Measurements from ENCODE around the gene PPP2R3B.
"Not testable (repeated sequence)": the region's sequence is repeated elsewhere in the genome, so short reads cannot be mapped to it uniquely, and the experiment has no call there.

PPP2R3B gene, protein sequence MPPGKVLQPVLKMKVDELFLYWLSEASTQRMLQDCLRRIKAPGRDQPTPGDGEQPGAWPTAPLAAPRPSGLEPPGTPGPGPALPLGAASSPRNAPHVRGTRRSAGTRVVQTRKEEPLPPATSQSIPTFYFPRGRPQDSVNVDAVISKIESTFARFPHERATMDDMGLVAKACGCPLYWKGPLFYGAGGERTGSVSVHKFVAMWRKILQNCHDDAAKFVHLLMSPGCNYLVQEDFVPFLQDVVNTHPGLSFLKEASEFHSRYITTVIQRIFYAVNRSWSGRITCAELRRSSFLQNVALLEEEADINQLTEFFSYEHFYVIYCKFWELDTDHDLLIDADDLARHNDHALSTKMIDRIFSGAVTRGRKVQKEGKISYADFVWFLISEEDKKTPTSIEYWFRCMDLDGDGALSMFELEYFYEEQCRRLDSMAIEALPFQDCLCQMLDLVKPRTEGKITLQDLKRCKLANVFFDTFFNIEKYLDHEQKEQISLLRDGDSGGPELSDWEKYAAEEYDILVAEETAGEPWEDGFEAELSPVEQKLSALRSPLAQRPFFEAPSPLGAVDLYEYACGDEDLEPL

DNA sequence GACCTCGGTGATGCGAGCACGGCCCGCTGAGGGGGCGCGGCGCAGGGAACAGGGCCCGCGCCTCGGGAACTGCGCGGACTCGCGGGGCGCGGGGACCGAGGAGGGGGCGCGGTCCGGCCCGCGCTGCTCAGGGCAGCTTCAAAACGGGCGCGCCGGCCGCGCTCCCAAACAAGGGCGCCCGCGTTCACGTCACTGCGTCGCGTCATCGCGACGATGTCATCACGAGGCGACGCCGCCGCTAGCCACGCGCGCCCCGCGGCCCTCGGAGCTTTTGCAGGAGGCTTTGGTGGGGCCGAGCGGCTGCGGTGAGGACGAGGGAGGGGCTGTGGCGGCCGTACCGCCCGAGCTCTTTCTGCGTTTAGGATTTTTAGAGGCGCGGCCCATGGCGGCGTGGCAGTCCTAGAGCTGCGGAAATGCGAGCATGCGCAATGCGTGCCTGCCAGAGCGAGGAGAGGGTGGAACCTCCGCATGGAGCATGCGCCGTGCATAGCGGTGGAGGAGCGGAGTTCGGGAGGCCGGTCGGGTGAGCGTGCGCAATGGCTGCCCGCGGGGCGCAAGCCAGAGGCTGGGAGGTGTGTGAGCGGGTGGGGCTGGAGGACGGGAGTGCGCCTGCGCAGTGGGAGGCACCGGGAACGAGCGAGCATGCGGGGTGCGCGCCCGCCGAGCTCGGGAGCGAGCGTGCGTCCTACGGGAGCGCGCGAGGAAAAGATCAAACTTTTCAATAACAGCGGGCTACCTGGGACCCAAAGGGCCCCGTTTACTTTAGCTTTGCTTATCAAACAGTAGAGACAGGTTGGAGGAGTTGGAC lies at the start of gene PPP2R3B:
PPP2R3B (minus strand) TSS at position 140 of the 808 bp plus-strand sequence. CDS start 216 bp downstream, outside the sequence.
- peak; percentile 100 for DNase-seq

DNA sequence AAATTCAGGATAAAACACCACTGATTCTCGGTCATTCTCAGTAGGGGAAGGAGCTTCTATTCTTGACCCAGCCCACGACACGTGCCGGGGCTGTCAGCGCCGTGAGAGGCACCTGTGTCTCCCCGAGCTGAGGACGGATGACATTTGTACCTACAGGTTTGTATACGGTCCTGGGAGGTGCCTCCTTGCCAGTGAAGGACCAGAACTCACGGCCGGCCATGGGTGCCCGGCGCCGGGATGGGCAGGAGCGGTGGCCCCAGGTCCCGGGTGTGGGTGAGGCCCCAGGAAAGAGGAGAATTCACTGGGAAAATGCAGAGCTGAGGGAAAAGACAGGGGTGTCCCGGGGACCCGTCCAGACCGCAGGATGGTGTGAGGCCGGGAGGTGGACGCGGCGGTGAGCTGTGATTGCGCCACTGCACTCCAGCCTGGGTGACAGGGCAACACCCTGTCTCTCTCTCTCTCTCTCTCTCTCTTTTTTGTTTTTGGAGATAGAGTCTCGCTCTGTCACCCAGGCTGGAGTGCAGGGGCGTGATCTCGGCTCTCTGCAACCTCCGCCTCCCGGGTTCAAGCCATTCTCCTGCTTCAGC lies 48.9 kb upstream of the PPP2R3B start:
- no peak for DNase-seq

DNA sequence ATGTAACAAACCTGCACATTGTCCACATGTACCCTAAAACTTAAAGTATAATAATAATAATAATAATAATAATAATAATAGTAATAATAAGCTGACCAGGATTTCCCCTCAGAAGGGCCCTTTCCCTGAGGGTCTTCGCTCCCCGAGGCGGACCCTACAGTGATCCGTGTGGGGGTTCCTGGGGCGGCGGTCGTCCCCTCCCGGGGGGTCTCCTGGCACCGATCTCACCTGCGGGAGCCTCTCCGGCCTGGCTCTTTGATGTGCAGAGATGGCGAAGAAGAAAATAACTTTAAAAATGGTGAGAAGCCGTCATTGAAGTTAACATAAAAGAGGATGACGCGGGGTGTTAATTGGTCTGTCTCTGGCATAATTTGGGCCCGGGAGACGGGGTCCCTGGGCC lies 48.2 kb upstream of the PPP2R3B start:
- DNase-seq = no peak

DNA sequence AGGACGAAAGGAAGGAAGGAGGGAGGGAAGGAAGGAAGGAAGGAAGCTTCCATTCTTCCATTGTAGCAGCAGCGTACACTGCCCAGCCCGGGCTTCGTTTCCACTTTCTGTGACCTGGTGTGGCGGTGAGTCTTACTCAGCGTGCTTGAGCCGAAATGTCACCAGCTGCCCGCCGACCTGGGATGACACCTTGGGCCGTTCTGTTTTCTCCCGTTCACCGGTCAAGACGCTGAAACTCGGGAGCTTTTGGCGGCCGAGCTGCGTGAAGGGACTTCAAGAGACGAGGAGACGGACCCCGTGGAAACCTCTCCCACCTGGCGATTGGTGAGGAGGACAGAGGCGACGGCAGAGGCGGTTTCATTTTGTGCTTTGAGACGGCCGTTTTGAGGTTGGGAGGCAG lies 47.1 kb upstream of the PPP2R3B start:
- DNase-seq = no peak

DNA sequence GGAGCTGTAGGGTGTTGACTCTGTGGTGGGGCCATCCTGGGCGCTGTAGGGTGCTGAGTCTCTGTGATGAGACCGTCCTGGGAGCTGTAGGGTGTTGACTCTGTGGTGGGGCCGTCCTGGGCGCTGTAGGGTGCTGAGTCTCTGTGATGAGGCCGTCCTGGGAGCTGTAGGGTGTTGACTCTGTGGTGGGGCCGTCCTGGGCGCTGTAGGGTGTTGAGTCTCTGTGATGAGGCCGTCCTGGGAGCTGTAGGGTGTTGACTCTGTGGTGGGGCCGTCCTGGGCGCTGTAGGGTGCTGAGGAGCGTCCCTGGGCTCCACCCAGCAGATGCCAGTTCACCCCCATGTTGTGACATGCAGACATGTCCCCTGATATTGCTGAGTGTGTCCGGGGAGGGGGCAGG lies 46.0 kb upstream of the PPP2R3B start:
- DNase-seq = not testable (repeated sequence)

DNA sequence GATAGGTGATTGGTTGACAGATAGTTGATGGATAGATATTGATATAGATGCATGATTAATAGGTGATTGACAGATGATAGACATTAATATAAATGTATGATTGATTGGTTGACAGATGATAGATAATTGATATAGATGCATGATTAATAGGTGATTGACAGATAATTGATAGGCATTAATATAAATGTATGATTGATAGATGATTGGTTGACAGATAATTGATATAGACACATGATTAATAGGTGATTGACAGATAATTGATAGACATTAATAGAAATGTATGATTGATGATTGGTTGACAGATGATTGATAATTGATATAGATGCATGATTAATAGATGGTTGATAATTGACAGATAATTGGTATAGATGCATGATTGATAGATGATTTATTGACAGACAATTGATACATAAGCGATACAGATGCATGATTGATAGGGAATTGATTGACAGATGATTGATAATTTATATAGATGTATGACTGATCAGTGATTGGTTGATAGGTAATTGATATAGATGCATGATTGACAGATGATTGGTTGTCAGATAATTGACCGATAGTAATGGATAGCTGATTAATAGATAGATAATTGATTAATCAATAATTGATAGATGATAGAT lies 44.9 kb upstream of the PPP2R3B start:
- no peak for DNase-seq

DNA sequence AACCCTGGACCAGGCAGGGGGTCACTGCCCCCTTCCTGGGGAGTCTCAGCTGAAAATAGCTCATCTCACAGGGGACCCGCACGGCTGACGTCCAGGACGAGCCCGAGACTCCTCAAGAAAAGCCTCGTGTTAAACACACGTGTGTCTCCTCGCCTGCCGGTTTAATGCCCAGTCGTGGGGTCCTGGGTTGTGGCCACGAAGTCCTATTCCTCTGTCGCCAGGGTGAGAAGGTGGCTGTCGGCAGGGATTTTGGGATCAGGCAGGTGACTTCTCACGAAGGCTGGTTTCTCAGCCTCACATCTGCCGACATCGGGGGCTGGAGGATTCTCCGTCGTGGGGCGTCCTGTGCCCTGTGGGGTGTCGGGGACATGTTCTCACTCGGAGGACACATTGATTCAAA lies 44.3 kb upstream of the PPP2R3B start:
- DNase-seq = no peak

DNA sequence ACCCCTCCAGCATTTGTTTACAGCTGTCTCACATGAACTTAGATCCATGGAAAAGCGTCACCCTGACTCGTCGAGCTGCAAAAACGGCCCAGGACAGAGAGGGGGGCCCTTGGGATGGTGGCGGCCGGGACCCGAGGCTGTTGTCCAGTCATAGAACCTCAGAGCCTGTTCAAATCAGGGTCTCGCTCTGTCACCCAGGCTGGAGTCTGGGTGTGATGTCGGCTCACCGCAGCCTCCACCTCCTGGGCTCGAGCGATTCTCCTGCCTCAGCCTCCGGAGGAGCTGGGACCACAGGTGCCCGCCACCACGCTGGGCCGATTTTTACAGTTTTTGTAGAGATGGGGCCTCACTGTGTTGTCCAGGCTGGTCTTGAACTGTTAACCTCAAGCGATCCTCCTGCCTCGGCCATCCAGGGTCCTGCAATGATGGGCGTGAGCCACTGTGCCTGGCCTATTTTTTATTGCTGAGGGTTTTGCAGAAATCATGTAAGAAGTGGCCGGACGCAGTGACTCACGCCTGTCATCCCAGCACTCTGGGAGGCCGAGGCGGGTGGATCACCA lies 42.6 kb upstream of the PPP2R3B start:
- no peak for DNase-seq

DNA sequence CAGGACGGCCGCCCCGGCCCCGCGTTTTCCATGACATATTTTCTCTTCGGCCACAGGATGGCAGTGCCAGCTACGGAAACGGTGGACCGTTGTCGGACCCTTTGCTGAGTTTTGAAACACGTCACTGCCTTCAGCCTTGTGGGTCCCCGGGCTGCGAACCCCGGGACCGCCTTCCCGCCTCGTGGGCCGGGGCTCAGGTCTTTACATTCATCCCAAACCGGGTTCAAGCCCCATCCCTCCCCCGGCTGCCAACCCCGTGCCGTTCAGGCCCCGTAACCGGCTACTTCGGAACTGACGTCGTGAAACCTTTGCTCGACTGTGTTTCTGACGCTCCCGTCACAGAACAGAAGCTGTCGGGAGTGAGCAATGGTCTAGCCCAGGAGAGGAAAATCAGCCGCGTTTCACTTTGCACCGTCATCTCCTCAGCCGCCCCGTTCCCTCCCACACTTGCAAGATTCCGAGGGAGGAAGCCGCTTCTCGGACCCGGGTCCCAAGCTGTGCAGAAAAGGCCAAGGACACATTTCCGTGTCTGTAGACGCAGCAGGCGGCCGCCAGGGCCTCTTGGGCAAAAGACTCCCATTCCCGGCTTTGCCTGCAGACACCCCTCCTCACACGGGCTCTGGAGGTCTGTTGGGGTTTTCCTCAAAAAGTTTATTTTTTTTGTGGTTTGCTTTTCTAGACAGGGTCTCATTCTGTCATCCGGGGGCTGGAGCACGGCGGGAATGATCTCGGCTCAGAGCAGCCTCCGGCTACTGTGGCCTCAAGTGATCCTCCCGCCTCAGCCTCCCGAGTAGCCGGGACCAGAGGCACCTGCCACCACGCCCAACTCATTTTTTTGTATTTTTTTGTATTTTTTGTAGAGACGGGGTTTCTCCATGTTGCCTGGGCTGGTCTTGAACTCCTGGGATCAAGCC lies 41.4 kb upstream of the PPP2R3B start:
- no peak for DNase-seq

DNA sequence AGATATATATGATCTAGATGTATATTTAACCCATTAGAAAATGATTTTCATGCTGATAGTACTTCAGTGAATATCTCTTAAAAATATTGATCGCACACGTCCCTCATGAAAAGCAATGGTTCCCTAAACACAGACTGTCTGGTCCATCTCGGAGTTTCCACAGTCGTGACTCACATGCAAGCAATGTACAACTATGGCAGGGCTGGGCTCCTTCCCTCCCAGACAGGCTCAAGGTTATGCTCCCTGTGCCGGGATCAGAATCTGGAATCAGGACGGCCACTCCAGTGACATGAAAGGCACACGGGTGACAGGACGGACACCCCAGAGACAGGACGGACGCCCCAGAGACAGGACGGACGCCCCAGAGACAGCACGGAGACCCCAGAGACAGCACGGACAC lies 40.2 kb upstream of the PPP2R3B start:
- no peak for DNase-seq

DNA sequence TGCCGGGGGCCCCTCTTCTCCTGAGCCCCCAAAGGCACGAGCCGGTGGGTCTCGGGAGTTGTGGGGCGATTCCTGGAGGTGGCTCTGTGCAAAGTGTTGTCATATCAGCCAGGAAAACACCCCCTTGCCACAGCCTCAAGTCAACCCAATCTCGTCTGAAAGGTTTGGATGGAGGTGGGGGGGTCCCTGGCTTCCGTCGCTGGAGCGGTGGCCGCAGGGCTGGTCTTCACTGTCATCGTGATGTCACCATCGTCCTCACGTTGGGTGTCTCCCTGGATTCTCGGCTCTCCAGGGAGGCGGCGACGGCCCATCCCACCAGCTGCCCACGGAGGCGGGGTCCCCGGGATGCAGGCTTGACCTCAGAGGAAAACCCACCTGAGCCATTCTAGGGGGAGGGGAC lies 38.3 kb upstream of the PPP2R3B start:
- DNase-seq = no peak

DNA sequence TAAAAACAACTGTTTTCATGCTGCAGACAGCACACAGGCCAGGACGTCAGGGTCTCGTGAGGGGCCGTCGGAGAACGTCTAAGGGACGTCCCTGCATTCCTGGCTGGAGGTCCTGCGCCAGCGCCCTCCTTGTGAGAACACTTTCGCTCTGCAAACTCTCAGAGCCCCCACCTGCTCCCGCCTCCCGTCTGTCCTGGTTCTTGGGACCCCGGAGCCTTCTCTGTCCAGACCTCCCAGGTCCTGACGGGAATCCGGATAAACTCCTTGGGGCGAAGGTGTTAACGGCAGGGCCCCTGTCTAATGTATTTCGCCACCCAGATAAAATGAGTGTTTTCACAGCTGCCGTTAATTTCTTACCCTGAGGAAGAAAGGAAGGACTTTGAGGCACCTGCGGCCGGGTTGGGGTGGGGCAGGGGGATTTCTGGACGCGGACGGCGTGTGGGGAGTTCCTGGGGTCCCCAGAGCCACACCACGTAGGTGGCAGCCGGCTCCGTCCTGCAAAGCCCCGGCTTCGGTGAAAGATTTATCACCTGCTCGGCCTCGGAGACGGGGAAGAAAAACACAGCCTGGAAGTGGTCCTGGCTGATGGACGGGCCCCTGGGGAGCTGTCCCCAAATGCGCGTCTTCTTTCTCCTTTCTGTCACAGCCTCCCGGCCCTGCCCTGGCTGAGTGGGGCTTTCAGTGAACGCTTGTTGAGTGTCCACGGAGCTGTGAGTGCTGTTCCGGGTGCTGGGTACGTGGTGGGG lies 35.1 kb upstream of the PPP2R3B start:
- no peak for DNase-seq

DNA sequence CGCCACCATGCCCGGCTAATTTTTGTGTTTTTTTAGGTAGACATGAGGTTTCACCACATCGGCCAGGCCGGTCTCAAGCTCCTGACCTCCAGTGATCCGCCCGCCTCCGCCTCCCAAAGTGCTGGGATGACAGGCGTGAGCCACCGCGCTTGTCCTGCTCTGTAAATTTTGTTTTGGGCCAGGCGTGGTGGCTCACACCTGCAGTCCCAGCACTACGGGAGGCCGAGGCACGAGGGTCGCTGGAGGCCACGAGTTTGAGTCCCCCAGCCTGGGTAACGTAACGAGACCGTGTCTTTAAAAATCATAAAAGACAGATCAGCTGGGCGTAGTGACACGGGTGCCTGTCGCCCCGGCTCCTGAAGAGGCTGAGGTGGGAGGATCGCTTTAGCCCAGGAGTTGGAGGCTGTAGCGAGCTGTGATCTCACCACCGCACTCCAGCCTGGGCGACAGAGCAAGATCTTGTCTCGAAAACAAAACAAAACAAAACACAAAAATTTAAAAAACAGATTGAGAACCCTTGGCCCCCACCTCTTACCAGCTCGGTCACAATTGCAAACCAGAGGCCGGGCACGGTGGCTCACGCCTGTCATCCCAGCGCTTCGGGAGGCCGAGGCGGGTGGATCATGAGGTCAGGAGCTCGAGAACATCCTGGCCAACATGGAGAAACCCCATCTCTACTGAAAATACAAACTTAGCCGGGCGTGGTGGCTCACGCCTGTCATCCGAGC lies 34.0 kb upstream of the PPP2R3B start:
- DNase-seq = no peak

DNA sequence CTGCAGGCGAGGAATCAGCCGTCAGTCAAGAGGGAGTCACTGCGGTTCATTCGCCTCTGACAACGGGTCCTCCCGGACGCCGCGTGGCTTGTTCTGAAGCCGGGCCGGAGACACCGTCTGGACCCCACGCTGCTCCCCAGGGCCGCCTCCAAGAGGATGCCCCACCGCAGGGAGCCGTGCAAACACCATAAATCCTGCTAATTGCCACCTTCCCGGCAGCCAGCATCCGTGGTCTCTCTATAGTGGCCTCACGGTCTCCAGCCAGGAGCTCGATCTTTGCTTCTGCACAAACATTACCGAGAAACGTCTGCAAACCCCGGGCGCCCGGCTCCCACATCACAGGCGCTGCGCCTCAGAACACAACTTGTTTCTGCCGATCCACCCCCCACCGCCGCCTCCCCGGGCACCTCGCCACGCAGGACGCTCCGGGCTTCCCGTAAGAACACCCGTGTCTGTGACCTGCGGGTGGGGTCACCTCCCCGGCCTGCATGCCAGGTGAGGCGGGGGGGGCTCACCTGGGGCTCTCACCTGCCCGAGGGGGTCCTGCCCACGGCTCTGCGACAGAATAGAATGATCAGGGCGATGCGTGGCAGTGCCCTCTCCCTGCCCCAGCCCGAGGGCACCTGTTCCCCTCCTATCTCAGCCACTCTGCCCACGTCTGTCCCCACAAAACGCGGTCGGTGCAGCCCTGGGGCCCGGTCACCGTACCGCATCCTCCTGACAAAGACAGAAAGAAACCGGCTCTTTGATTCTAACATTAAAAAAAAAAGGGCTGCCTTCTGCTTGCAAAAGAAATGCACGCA lies 32.4 kb upstream of the PPP2R3B start:
- no peak for DNase-seq

DNA sequence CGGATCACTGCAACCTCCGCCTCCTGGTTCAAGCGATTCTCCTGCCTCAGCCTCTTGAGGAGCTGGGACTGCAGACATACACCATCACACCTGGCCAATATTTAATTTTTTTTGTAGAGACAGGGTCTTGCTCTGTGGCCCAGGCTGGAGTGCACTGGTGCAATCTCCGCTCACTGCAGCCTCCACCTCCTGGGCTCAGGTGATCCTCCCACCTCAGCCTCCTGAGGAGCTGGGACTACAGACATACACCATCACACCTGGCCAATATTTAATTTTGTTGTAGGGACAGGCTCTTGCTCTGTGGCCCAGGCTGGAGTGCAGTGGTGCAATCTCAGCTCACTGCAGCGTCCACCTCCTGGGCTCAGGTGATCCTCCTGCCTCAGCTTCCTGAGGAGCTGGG lies 28.8 kb upstream of the PPP2R3B start:
- DNase-seq = not testable (repeated sequence)

DNA sequence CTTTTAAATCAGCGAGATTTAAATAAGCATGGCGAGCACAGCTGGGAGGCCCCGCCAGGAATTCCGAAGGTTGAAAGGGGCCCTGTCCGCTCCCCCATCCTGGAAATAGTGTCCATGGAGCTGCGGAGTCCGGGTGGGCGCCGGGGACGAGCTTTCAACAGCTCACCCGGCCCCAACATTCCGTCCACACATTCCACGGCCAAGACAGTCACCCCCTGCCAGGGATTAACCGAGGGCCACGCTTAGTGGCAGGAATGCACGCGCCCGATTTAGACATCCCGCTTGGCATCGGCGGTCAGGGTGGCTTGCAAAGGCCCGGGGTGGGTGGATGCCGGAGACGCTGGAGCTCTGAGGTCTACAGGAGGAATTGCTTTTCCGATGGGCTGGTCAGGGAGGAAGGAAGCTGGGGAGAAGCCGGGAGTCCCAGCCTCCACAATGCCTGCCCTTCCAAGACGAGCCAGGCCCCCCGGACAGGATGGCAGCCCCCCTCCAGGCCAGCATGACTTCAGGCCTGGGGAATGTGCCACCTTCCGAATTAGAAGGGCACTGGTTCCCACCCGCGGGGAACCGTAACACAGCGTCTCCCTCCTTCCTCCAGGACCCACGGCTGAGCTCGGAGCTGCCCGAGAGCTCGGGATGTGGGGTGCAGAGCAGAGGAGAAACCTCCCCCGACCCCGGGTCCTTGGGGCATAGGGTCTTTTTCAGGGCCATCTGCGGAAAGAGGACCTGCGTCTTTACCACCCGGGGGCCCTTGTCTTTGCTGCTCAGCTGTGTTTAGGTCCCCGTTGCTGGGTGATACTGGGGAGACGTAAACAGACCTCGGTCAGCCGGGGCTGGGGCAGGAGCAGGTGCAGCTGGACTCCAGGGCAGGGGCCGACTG lies 26.9 kb upstream of the PPP2R3B start:
- DNase-seq = no peak

DNA sequence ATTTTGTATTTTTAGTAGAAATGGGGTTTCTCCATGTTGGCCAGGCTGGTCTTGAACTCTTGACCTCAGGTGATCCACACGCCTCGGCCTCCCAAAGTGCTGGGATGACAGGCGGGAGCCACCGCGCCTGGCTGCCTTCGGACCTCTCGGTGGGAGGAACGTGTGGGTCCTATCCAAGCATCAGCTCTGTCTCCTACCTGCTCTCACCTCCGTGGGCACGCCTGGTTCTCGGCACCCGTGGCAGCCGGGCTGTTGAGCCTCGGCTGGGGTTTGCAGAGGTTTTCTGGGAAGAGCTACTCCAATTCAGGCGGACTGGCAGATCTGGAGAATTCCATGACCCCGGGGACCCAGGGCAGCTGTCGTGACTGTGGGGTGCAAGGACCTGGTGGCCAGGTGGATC lies 23.6 kb upstream of the PPP2R3B start:
- DNase-seq = no peak

DNA sequence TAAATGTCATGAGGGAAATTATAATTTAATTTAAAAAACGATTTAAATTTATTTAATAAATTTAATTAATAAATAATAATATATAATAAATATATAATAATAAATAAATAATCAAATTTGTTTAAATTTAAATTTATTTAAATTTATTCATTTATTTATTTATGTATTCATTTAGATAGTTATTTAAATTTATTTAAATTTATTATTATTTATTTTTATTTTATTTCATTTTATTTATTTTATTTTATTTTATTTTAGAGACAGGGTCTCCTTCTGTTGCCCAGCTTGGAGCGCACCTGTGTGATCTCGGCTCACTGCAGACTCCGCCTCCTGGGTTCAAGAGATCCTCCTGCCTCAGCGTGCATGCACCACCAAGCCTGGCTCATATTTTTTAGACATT lies 18.4 kb upstream of the PPP2R3B start:
- no peak for DNase-seq
